ENCODE measurements around the gene LRRC4C.

LRRC4C gene

GRCh38 chr11:41459465-41460401 is at the start of gene LRRC4C:
Gene LRRC4C (minus strand): TSS chr11:41459652.
- DNase-seq: no peak

GRCh38 chr11:41508121-41508520 is 48.7 kb upstream of the LRRC4C start:
- DNase-seq: no peak

- no peak for DNase-seq
Measured at GRCh38 chr11:41499429-41499828, 40.0 kb upstream of the LRRC4C start.

GRCh38 chr11:41498726-41499125 is 39.3 kb upstream of the LRRC4C start:
- DNase-seq: no peak

- DNase-seq: no peak
Measured at GRCh38 chr11:41497974-41498373, 38.5 kb upstream of the LRRC4C start.

- no peak for DNase-seq
Measured at GRCh38 chr11:41494716-41495115, 35.3 kb upstream of the LRRC4C start.

- DNase-seq: no peak
Measured at GRCh38 chr11:41486424-41486823, 27.0 kb upstream of the LRRC4C start.

GRCh38 chr11:41483956-41484355 is 24.5 kb upstream of the LRRC4C start:
- DNase-seq: no peak

- DNase-seq: no peak
Measured at GRCh38 chr11:41479179-41479578, 19.7 kb upstream of the LRRC4C start.

- no peak for DNase-seq
Measured at GRCh38 chr11:41461057-41461681, 1.7 kb upstream of the LRRC4C start.

- no peak for DNase-seq
Measured at GRCh38 chr11:41458641-41459040, 811 bp downstream of the LRRC4C start.

GRCh38 chr11:41458154-41458553 is 1.3 kb downstream of the LRRC4C start:
- DNase-seq: no peak

- no peak for DNase-seq
Measured at GRCh38 chr11:41457216-41458014, 2.0 kb downstream of the LRRC4C start.

GRCh38 chr11:41456269-41456668 is 3.2 kb downstream of the LRRC4C start:
- DNase-seq: no peak

- DNase-seq: no peak
Measured at GRCh38 chr11:41451011-41451410, 8.4 kb downstream of the LRRC4C start.

GRCh38 chr11:41449483-41450050 is 9.9 kb downstream of the LRRC4C start:
- DNase-seq: no peak

GRCh38 chr11:41446566-41446965 is 12.9 kb downstream of the LRRC4C start:
- DNase-seq: no peak

GRCh38 chr11:41446107-41446506 is 13.3 kb downstream of the LRRC4C start:
- no peak for DNase-seq

- no peak for DNase-seq
Measured at GRCh38 chr11:41437006-41437490, 22.4 kb downstream of the LRRC4C start.

GRCh38 chr11:41435531-41435930 is 23.9 kb downstream of the LRRC4C start:
- DNase-seq: no peak

GRCh38 chr11:41431784-41432183 is 27.7 kb downstream of the LRRC4C start:
- DNase-seq: no peak

GRCh38 chr11:41419901-41420300 is 39.6 kb downstream of the LRRC4C start:
- DNase-seq: no peak
